Astrocyte of the cerebellum (primary cell): ENCODE data around the gene IL11.
A peak's percentile ranks its signal among the peaks of the same experiment; 100 is the strongest.

Source experiments
- DNase-seq: peaks from one replicate; pipeline ENCODE4 v3.0.0-alpha.2; 2011; ENCODE audit warnings: low read depth
- H3K4me3 ChIP-seq: 2 replicates; pipeline ENCODE4 v1.5.1; 2011; ENCODE audit warnings: mild to moderate bottlenecking, low read depth, low read length, moderate library complexity
- in situ Hi-C: cut with HindIII; loops from 2 replicates; pipeline ENCODE4 v1.10.0; 2017; ENCODE audit warnings: low sequenced_read_pairs
- TF ChIP-seq, protein P1 (sequence below): IDR thresholded peaks from 2 replicates; pipeline ENCODE4 v1.5.1; 2012; ENCODE audit warnings: low read length, low read depth, moderate library complexity, mild to moderate bottlenecking; ENCODE audit errors: missing control alignments

The IL11 gene

DNA sequence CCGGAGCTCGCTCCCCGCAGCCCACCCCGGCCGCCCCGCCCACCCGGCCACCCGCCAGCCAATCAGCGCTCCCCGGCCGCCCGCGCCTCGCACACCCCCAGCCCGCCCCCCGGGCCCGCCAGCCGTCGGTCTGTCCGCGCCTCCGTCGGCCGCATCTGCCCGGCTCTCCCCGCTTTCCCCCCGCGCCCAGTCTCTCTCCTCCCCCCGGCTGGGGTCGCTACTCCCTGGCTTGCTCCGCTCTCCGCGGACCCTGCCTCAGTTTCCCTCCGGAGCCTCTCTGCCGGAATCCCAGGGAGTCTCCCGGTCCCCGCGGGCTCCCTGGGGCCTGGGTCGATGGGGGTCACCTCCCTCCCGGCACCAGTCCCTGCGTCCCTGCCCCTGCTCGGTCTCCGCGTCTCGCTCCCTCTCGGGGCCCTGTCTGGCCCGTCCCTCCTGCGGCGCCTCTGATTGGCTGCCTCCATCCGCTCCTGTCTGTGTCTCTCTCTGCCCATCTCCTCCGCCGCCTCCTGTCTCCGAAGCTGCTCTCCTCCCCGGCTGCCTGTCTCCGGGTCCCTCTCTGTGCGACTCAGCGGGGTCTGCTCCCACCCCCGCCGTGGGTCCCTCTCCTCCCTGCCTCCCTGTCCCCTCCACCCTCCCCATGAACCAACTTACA is 484 bp downstream of the IL11 start:
- peak overlapping the region; percentile 51 for H3K4me3 ChIP-seq
- in situ Hi-C loops = no loop called here
- DNase-seq = no peak
- TF ChIP-seq, protein P1, sequence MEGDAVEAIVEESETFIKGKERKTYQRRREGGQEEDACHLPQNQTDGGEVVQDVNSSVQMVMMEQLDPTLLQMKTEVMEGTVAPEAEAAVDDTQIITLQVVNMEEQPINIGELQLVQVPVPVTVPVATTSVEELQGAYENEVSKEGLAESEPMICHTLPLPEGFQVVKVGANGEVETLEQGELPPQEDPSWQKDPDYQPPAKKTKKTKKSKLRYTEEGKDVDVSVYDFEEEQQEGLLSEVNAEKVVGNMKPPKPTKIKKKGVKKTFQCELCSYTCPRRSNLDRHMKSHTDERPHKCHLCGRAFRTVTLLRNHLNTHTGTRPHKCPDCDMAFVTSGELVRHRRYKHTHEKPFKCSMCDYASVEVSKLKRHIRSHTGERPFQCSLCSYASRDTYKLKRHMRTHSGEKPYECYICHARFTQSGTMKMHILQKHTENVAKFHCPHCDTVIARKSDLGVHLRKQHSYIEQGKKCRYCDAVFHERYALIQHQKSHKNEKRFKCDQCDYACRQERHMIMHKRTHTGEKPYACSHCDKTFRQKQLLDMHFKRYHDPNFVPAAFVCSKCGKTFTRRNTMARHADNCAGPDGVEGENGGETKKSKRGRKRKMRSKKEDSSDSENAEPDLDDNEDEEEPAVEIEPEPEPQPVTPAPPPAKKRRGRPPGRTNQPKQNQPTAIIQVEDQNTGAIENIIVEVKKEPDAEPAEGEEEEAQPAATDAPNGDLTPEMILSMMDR = no peak

DNA sequence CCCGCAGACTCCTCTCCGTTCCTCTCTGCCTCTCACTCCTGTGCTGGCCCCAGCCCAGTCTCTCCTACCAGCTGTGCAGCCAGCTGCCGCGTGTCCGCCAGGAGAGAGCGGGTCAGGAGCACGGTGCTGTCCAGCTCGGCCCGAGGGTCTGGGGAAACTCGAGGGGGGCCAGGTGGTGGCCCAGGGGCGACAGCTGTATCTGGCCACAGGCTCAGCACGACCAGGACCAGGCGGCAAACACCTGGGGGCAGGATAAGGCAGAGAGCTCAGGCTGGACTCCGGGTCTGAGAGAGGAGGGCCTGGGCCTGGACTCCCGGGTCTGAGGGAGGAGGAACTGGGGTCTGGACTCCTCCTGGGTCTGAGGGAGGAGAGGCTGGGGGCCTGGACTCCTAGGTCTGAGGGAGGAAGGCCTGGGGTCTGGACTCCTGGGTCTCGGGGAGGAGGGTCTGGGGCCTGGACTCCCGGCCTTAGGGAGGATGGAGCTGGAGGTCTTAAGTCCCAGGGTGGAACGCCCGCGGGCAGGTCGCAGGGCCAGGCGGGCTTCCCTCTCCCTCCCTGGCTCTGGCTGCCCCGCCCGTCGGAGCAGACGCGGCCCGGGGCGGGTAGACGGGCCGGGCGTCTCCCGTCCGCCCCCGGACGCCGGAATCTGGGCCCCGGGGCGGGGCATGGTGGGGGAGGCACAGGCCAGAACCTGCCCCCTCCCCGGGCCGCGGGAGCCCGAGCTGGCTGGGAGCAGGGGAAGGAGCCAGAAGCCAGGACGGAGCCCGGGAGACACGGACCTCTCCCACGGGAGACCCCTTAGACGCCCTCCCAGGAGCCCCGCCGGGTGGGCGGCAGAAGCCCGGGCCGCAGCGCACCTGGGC is 1.3 kb downstream of the IL11 start:
- peak overlapping the region; percentile 40 for H3K4me3 ChIP-seq
- in situ Hi-C loops = no loop called here
- TF ChIP-seq, protein P1 = no peak
- DNase-seq = no peak

DNA sequence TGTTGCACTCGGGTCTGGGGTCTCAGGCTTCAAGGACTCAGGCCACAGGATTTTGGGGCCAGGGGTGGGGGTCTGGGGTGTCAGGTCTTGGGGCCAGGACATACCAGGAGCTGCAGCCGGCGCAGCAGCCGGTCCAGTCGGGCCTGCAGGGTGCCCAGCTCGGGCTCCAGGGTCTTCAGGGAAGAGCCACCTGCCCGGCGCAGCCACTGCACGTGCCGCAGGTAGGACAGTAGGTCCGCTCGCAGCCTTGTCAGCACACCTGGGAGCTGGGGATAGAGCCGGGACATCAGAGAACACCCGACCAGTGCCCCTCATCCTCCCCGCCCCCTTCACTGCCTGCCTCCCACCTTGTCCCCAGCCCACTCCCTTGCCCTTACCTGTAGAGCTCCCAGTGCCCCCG is 2.2 kb downstream of the IL11 start:
- no peak overlapping the region for H3K4me3 ChIP-seq
- TF ChIP-seq, protein P1 = no peak
- no peak for DNase-seq
- in situ Hi-C loops = no loop called here

- in situ Hi-C loops = no loop called here
Observed at GRCh38 chr19:55366790-55367189, 3.5 kb downstream of the IL11 start.

GRCh38 chr19:55365964-55366363 is 4.3 kb downstream of the IL11 start:
- TF ChIP-seq, protein P1 = no peak
- no peak overlapping the region for H3K4me3 ChIP-seq
- in situ Hi-C loops = no loop called here
- DNase-seq = no peak

More at GRCh38 chr19:55366790-55367189, 3.5 kb downstream of the IL11 start:
- TF ChIP-seq, protein P1 = no peak
- no peak for DNase-seq
- H3K4me3 ChIP-seq = no peak overlapping the region

DNA sequence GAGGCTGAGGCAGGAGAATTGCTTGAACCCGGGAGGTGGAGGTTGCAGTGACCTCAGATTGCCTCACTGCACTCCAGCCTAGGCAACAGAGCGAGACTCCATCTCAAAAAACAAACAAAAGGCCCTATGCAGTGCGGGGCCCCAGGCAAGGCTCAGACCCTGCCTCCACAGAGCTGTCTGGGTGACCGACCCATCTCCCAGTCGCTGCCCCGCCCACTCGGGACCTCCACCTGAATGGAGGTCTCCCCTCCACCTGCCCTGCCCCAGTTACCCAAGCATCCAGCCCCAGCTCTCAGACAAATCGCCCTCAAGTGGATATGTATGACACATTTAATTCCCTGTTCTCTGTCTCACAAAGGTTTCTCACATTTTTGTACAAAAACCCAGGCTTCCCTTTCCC is 5.0 kb downstream of the IL11 start:
- DNase-seq = no peak
- in situ Hi-C loops = no loop called here
- no peak overlapping the region for H3K4me3 ChIP-seq
- TF ChIP-seq, protein P1 = no peak
